CD4-positive, alpha-beta T cell (primary cell): ENCODE measurements around the gene MCF2L2. TPM values are rescaled to one million over a fixed set of nuclear protein-coding genes. Genes with fewer than 3 reads are reported as not detected.

Source experiments
- ATAC-seq: fragments of 200-7000 bp; cut with Tn5 transposase; one replicate; pipeline ENCODE4 v1.10.0; 2022; ENCODE audit warnings: mild to moderate bottlenecking; ENCODE audit not compliant: poor library complexity
- CTCF ChIA-PET: fragments of 350-600 bp; sonication (Branson Sonifier 250); formaldehyde crosslinking; loops from one replicate; lab custom pipeline; 2021; ENCODE audit warnings: antibody characterized with exemption, inconsistent platforms; lab: Charles Lee
- POLR2A ChIA-PET: fragments of 350-600 bp; sonication (Branson Sonifier 250); formaldehyde crosslinking; loops from one replicate; lab custom pipeline; 2021; ENCODE audit warnings: antibody characterized with exemption, inconsistent platforms; lab: Charles Lee
- DNase-seq, 14 experiments: peaks; one replicate each; pipeline ENCODE4 v3.0.0-alpha.2; 2013 to 2020; ENCODE audit warnings: mixed read lengths in 2 of 14
- H3K27ac ChIP-seq, 2 donors: one replicate each; pipeline versions ENCODE4 v1.5.1 to v1.7.0; 2013; ENCODE audit warnings: low read length in 2 of 2, low read depth in 1 of 2, mild to moderate bottlenecking in 1 of 2
- H3K27me3 ChIP-seq, 2 experiments: 1 replicate in 1 of 2; 2 replicates in 1 of 2; pipeline versions ENCODE4 v1.6.1 to v1.7.0; 2013; ENCODE audit warnings: low read length in 2 of 2, control low read depth in 1 of 2, mild to moderate bottlenecking in 1 of 2, moderate library complexity in 1 of 2; ENCODE audit not compliant: insufficient read depth in 2 of 2, control insufficient read depth in 1 of 2
- H3K36me3 ChIP-seq: one replicate; pipeline ENCODE4 v1.6.1; 2013; ENCODE audit warnings: low read length, control low read depth; ENCODE audit not compliant: insufficient read depth
- H3K4me1 ChIP-seq: one replicate; pipeline ENCODE4 v1.6.1; 2013; ENCODE audit warnings: low read length, control low read depth; ENCODE audit not compliant: insufficient read depth
- H3K4me3 ChIP-seq: one replicate; pipeline ENCODE4 v1.5.1; 2013; ENCODE audit warnings: mild to moderate bottlenecking, low read length, moderate library complexity
- H3K9me3 ChIP-seq, 2 experiments: 1 replicate in 1 of 2; 2 replicates in 1 of 2; pipeline versions ENCODE4 v1.6.1 to v1.7.0; 2013; ENCODE audit warnings: low read length in 2 of 2, mild to moderate bottlenecking in 2 of 2, control low read depth in 1 of 2, moderate library complexity in 1 of 2; ENCODE audit not compliant: control insufficient read depth in 1 of 2, insufficient read depth in 1 of 2
- H3K27ac Mint-ChIP-seq: one replicate; pipeline ENCODE4 v1.8.0; 2020; ENCODE audit warnings: mixed read lengths
- H3K27me3 Mint-ChIP-seq: one replicate; pipeline ENCODE4 v1.8.0; 2021; ENCODE audit warnings: mixed read lengths
- H3K36me3 Mint-ChIP-seq: one replicate; pipeline ENCODE4 v1.8.0; 2021; ENCODE audit warnings: low read depth, mixed read lengths
- H3K4me1 Mint-ChIP-seq: one replicate; pipeline ENCODE4 v1.8.0; 2021; ENCODE audit warnings: low read depth, mixed read lengths
- H3K4me3 Mint-ChIP-seq: one replicate; pipeline ENCODE4 v1.8.0; 2020; ENCODE audit warnings: mild to moderate bottlenecking, mixed read lengths
- H3K9me3 Mint-ChIP-seq: one replicate; pipeline ENCODE4 v1.8.0; 2020; ENCODE audit warnings: mixed read lengths
- intact Hi-C, 2 experiments: fragments of 100-400 bp; cut with DNase I in 1 of 2; cut with micrococcal nuclease in 1 of 2; formaldehyde crosslinking; loops; one replicate each; pipeline versions ENCODE4 v1.15.1 to v1.9.0; 2023 to 2025; cut with DNase I, micrococcal nuclease
- total RNA-seq, 174 experiments: library from RNA in 2 of 174; stranded (reverse) in 2 of 174; gene quantifications; one replicate each; pipeline ENCODE4 v1.2.3 and lab custom pipeline; 2021 to 2026
- TF ChIP-seq, protein P1 (sequence below): fragments of 200-600 bp; IDR thresholded peaks from one replicate; pipeline ENCODE4 v1.8.0; 2022; ENCODE audit warnings: antibody characterized with exemption, mild to moderate bottlenecking

The MCF2L2 gene
- total RNA-seq, 2 experiments from 2014 or later, result 3.8 to 4.1 TPM

DNA sequence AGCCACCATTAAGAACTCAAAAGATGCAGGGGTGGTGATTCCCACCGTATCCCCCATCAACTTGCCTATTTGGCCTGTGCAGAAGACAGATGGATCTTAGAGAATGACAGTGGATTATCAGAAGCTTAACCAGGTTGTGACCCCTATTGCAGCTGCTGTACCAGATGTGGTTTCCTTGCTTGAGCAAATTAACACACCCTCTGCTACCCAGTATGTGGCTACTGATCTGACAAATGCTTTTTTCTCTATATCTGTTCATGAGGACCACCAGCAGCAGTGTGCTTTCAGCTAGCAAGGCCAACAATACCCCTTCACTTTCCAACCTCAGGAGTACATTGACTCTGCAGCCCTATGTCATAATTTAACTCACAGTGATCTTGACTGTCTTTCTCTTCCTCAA is 8.6 kb upstream of the MCF2L2 start:
- DNase-seq, result no peak
- ChIA-PET CTCF (no interaction called here), POLR2A (no interaction called here)
- Histone ChIP-seq H3K27ac (no peak overlapping the region), H3K27me3 (peaks cover 0 to 2% of the 10 kb centered on the region in 2 experiments), H3K36me3 (no peaks in the 10 kb centered on the region), H3K4me3 (no peak overlapping the region), H3K9me3 (no peaks in the 10 kb centered on the region), H3K4me1 (peaks cover 6% of the 10 kb centered on the region)
- TF ChIP-seq, protein P1, sequence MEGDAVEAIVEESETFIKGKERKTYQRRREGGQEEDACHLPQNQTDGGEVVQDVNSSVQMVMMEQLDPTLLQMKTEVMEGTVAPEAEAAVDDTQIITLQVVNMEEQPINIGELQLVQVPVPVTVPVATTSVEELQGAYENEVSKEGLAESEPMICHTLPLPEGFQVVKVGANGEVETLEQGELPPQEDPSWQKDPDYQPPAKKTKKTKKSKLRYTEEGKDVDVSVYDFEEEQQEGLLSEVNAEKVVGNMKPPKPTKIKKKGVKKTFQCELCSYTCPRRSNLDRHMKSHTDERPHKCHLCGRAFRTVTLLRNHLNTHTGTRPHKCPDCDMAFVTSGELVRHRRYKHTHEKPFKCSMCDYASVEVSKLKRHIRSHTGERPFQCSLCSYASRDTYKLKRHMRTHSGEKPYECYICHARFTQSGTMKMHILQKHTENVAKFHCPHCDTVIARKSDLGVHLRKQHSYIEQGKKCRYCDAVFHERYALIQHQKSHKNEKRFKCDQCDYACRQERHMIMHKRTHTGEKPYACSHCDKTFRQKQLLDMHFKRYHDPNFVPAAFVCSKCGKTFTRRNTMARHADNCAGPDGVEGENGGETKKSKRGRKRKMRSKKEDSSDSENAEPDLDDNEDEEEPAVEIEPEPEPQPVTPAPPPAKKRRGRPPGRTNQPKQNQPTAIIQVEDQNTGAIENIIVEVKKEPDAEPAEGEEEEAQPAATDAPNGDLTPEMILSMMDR, result no peak
- Mint-ChIP-seq H3K36me3 (no peaks in the 10 kb centered on the region), H3K27me3 (no peaks in the 10 kb centered on the region), H3K4me1 (peaks cover 5% of the 10 kb centered on the region), H3K4me3 (no peak overlapping the region), H3K9me3 (peaks cover 7% of the 10 kb centered on the region), H3K27ac (no peak overlapping the region)
- intact Hi-C loops, result no loop called here
- no peak for ATAC-seq

DNA sequence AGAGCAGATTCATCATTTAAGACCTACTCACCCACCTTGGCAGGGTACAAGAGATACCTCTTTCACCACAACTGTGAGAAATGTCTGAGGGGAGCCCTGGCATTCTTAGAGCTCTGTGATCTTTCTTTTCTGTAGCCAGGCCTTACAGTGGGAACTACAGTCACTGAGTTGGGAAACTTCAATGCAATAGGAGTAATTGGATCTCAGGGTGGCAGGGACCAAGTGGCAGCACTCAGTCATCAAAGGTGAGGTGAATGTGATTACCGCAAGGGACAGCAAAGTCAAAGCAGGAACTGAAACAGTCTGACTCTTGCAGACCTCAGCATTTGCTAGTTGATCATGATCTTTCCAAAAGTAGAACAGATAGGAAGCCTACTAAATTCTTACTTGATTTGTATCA is 7.2 kb upstream of the MCF2L2 start:
- no peak overlapping the region for H3K27ac Mint-ChIP-seq
- DNase-seq, result peak in 3 of 14 experiments; percentile 21 to 24 (median 23)
- POLR2A ChIA-PET, result no interaction called here

DNA sequence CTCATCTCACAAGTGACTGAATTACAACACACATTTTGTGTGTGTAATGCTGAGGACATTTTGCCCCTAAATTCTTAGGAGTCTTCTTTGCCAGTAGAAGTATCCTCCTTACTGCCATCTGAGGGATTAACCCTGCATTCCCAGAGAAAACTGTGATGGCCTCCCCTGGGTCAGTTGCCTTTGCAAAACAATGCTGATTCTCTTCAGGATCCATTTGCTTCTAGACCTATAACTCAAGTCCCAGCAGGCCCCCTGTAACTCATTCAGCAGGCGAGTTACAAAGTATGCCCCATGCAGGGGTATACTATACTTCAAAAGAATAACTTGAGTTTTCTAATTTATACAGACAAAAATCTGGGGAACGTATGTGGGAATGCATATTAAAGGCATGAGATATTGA is 6.6 kb upstream of the MCF2L2 start:
- peaks cover 4% of the 10 kb centered on the region for H3K27me3 Mint-ChIP-seq
- H3K4me1 Mint-ChIP-seq, result peaks cover 10% of the 10 kb centered on the region
- peaks cover 0 to 2% of the 10 kb centered on the region in 2 experiments for H3K27me3 ChIP-seq
- H3K9me3 ChIP-seq, result no peaks in the 10 kb centered on the region
- no peaks in the 10 kb centered on the region for H3K36me3 ChIP-seq
- no peak overlapping the region for H3K27ac ChIP-seq
- no peak for ATAC-seq
- no peak overlapping the region for H3K27ac Mint-ChIP-seq
- TF ChIP-seq, protein P1, result no peak
- peaks cover 3% of the 10 kb centered on the region for H3K9me3 Mint-ChIP-seq
- no peak for DNase-seq
- POLR2A ChIA-PET, result no interaction called here
- CTCF ChIA-PET, result interaction anchor here (1.3 kb wide), 1 partner anchor 332 kb away, joined by 3 read pairs; no protein-coding TSS in a partner anchor
- no peaks in the 10 kb centered on the region for H3K36me3 Mint-ChIP-seq
- intact Hi-C loops, result no loop called here
- no peak overlapping the region for H3K4me3 ChIP-seq
- no peak overlapping the region for H3K4me3 Mint-ChIP-seq
- peaks cover 6% of the 10 kb centered on the region for H3K4me1 ChIP-seq

More for the DNA sequence above, 7.2 kb upstream of the MCF2L2 start:
- Mint-ChIP-seq H3K4me1 (peaks cover 5% of the 10 kb centered on the region), H3K36me3 (no peaks in the 10 kb centered on the region), H3K4me3 (no peak overlapping the region), H3K9me3 (peaks cover 5% of the 10 kb centered on the region), H3K27me3 (no peaks in the 10 kb centered on the region)
- no peak overlapping the region for H3K27ac ChIP-seq
- no peaks in the 10 kb centered on the region for H3K9me3 ChIP-seq
- peaks cover 0 to 2% of the 10 kb centered on the region in 2 experiments for H3K27me3 ChIP-seq
- no peak overlapping the region for H3K4me3 ChIP-seq
- intact Hi-C loops, result no loop called here
- no peaks in the 10 kb centered on the region for H3K36me3 ChIP-seq
- peaks cover 6% of the 10 kb centered on the region for H3K4me1 ChIP-seq
- TF ChIP-seq, protein P1, result no peak
- CTCF ChIA-PET, result no interaction called here
- no peak for ATAC-seq
